Measurements from ENCODE around the gene MRM2.

MRM2 gene

GRCh38 chr7:2213551-2214215 lies 28.3 kb downstream of the MRM2 start:
- Histone ChIP-seq H3K27me3 (ENCODE audit: control insufficient read depth in 1 of 2, insufficient read depth in 2 of 2, low read length in 2 of 2) (no peaks in the 10 kb centered on the region), H3K4me1 (ENCODE audit: control insufficient read depth, insufficient read depth, low read length) (peaks cover 8% of the 10 kb centered on the region), H3K36me3 (ENCODE audit: control insufficient read depth in 2 of 2, insufficient read depth in 2 of 2, low read length in 2 of 2) (peaks cover 25 to 42% of the 10 kb centered on the region in 2 donors), H3K27ac (ENCODE audit: low read length) (no peak overlapping the region), H3K9me3 (ENCODE audit: control insufficient read depth in 2 of 2, low read length in 2 of 2) (no peaks in the 10 kb centered on the region), H3K9ac (ENCODE audit: low read length in 2 of 2) (no peak overlapping the region), H3K4me3 (ENCODE audit: low read length in 2 of 2) (no peak overlapping the region)

DNA sequence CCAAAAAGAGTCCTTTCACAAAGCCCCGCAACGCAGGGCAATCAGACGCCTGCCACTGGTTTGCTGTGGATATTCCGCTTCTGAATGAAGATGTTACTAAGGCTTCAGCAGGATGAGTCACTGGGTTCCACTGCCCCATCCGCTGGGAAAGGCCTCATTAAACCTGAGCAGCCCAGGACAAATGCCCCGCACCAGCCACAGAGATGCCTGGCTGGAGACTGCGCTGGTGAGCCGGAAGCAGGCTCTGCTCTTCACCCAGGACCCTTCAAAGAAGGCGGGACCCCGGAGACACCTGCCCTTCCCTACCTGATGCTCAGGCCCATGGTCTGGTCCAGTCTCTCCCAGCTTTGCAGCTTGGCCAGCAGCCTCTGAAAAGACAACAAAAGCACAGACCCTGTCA lies 29.1 kb downstream of the MRM2 start:
- Histone ChIP-seq H3K27me3 (ENCODE audit: control insufficient read depth in 1 of 2, insufficient read depth in 2 of 2, low read length in 2 of 2) (no peaks in the 10 kb centered on the region), H3K36me3 (ENCODE audit: control insufficient read depth in 2 of 2, insufficient read depth in 2 of 2, low read length in 2 of 2) (peaks cover 26 to 40% of the 10 kb centered on the region in 2 donors), H3K4me3 (ENCODE audit: low read length in 2 of 2) (no peak overlapping the region), H3K27ac (ENCODE audit: low read length) (no peak overlapping the region), H3K4me1 (ENCODE audit: control insufficient read depth, insufficient read depth, low read length) (peaks cover 8% of the 10 kb centered on the region), H3K9ac (ENCODE audit: low read length in 2 of 2) (no peak overlapping the region), H3K9me3 (ENCODE audit: control insufficient read depth in 2 of 2, low read length in 2 of 2) (no peaks in the 10 kb centered on the region)

DNA sequence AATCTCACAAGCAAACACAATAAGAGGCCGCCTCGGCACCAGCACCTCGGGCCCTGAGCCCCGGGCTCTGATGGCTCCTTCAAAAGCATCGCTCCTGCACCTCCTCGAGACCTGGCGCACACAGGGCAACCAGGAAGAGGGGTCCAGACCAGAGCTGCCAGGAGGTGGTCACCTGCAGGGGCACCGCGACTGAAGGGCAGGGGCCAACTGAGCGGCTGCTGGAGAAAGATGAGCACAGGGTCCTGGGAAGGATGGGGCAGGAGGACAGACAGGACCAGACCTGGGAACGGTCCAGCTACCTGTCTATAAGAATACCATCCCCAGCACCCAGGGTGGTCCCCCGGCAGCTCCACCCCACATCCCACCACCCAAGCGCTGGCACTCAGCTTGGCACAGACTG lies 30.1 kb downstream of the MRM2 start:
- Histone ChIP-seq H3K27ac (ENCODE audit: low read length) (no peak overlapping the region), H3K4me1 (ENCODE audit: control insufficient read depth, insufficient read depth, low read length) (peaks cover 8% of the 10 kb centered on the region), H3K9me3 (ENCODE audit: control insufficient read depth in 2 of 2, low read length in 2 of 2) (no peaks in the 10 kb centered on the region), H3K36me3 (ENCODE audit: control insufficient read depth in 2 of 2, insufficient read depth in 2 of 2, low read length in 2 of 2) (peaks cover 25 to 37% of the 10 kb centered on the region in 2 donors), H3K27me3 (ENCODE audit: control insufficient read depth in 1 of 2, insufficient read depth in 2 of 2, low read length in 2 of 2) (no peaks in the 10 kb centered on the region), H3K4me3 (ENCODE audit: low read length in 2 of 2) (no peak overlapping the region), H3K9ac (ENCODE audit: low read length in 2 of 2) (no peak overlapping the region)

GRCh38 chr7:2211259-2211880 lies 30.6 kb downstream of the MRM2 start:
- H3K9ac ChIP-seq (ENCODE audit: low read length in 2 of 2): no peak overlapping the region
- H3K36me3 ChIP-seq (ENCODE audit: control insufficient read depth in 2 of 2, insufficient read depth in 2 of 2, low read length in 2 of 2): peaks cover 23 to 33% of the 10 kb centered on the region in 2 donors
- no peak overlapping the region for H3K4me3 ChIP-seq (ENCODE audit: low read length in 2 of 2)
- no peaks in the 10 kb centered on the region for H3K9me3 ChIP-seq (ENCODE audit: control insufficient read depth in 2 of 2, low read length in 2 of 2)
- peaks cover 8% of the 10 kb centered on the region for H3K4me1 ChIP-seq (ENCODE audit: control insufficient read depth, insufficient read depth, low read length)
- H3K27me3 ChIP-seq (ENCODE audit: control insufficient read depth in 1 of 2, insufficient read depth in 2 of 2, low read length in 2 of 2): no peaks in the 10 kb centered on the region
- H3K27ac ChIP-seq (ENCODE audit: low read length): no peak overlapping the region

GRCh38 chr7:2210551-2211258 lies 31.3 kb downstream of the MRM2 start:
- H3K36me3 ChIP-seq (ENCODE audit: control insufficient read depth in 2 of 2, insufficient read depth in 2 of 2, low read length in 2 of 2): peaks cover 18 to 26% of the 10 kb centered on the region in 2 donors
- H3K4me1 ChIP-seq (ENCODE audit: control insufficient read depth, insufficient read depth, low read length): peaks cover 8% of the 10 kb centered on the region
- H3K27me3 ChIP-seq (ENCODE audit: control insufficient read depth in 1 of 2, insufficient read depth in 2 of 2, low read length in 2 of 2): no peaks in the 10 kb centered on the region
- no peak overlapping the region for H3K9ac ChIP-seq (ENCODE audit: low read length in 2 of 2)
- H3K27ac ChIP-seq (ENCODE audit: low read length): no peak overlapping the region
- no peaks in the 10 kb centered on the region for H3K9me3 ChIP-seq (ENCODE audit: control insufficient read depth in 2 of 2, low read length in 2 of 2)
- H3K4me3 ChIP-seq (ENCODE audit: low read length in 2 of 2): no peak overlapping the region

DNA sequence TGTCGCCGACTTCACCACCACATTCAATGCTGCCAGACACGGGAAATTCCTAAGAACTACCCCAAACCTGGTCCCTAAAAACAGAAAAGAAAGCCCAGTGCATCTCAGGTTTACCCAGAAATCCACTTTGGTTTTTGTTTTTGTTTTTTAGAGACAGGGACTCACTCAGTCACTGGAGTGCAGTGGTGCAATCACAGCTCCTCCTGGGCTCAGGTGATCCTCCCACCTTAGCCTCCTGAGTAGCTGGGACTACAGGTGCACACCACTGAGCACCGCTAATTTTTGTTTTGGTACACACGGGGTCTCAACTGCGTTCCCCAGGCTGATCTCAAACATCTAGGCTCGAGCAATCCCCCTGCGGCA lies 32.1 kb downstream of the MRM2 start:
- Histone ChIP-seq H3K4me3 (ENCODE audit: low read length in 2 of 2) (no peak overlapping the region), H3K27ac (ENCODE audit: low read length) (no peak overlapping the region), H3K36me3 (ENCODE audit: control insufficient read depth in 2 of 2, insufficient read depth in 2 of 2, low read length in 2 of 2) (peaks cover 14 to 23% of the 10 kb centered on the region in 2 donors), H3K9ac (ENCODE audit: low read length in 2 of 2) (peak overlapping the region in 1 of 2 donors; percentile 21), H3K4me1 (ENCODE audit: control insufficient read depth, insufficient read depth, low read length) (peaks cover 15% of the 10 kb centered on the region), H3K9me3 (ENCODE audit: control insufficient read depth in 2 of 2, low read length in 2 of 2) (no peaks in the 10 kb centered on the region), H3K27me3 (ENCODE audit: control insufficient read depth in 1 of 2, insufficient read depth in 2 of 2, low read length in 2 of 2) (no peaks in the 10 kb centered on the region)

- Histone ChIP-seq H3K9me3 (ENCODE audit: control insufficient read depth in 2 of 2, low read length in 2 of 2) (no peaks in the 10 kb centered on the region), H3K4me1 (ENCODE audit: control insufficient read depth, insufficient read depth, low read length) (peaks cover 21% of the 10 kb centered on the region), H3K4me3 (ENCODE audit: low read length in 2 of 2) (no peak overlapping the region), H3K9ac (ENCODE audit: low read length in 2 of 2) (peak overlapping the region in 1 of 2 donors; percentile 21), H3K27ac (ENCODE audit: low read length) (no peak overlapping the region), H3K27me3 (ENCODE audit: control insufficient read depth in 1 of 2, insufficient read depth in 2 of 2, low read length in 2 of 2) (no peaks in the 10 kb centered on the region), H3K36me3 (ENCODE audit: control insufficient read depth in 2 of 2, insufficient read depth in 2 of 2, low read length in 2 of 2) (peaks cover 14 to 21% of the 10 kb centered on the region in 2 donors)
Measured at GRCh38 chr7:2209146-2209960, 32.7 kb downstream of the MRM2 start.

DNA sequence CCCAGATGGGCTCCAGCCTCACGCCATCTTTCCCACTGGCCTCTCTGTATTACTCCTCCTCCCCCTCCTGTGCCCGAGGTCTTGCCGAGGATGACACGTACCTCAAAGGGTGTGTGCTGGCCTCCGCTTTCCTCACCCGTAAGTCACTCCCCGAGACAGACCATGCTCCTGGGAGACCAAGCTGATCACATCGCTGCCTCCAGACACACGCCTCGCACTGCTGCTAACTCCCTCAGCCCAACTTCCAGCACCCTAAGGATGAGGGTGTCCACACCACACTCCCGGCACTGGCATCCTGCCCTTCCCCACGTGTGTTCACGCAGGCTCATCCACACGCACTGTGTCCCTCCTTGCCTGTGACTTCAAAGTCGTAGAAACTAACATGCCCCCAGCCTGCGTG lies 33.3 kb downstream of the MRM2 start:
- Histone ChIP-seq H3K27me3 (ENCODE audit: control insufficient read depth in 1 of 2, insufficient read depth in 2 of 2, low read length in 2 of 2) (no peaks in the 10 kb centered on the region), H3K9me3 (ENCODE audit: control insufficient read depth in 2 of 2, low read length in 2 of 2) (no peaks in the 10 kb centered on the region), H3K4me1 (ENCODE audit: control insufficient read depth, insufficient read depth, low read length) (peaks cover 27% of the 10 kb centered on the region), H3K9ac (ENCODE audit: low read length in 2 of 2) (peak overlapping the region in 1 of 2 donors; percentile 5), H3K36me3 (ENCODE audit: control insufficient read depth in 2 of 2, insufficient read depth in 2 of 2, low read length in 2 of 2) (peaks cover 14 to 17% of the 10 kb centered on the region in 2 donors), H3K27ac (ENCODE audit: low read length) (no peak overlapping the region), H3K4me3 (ENCODE audit: low read length in 2 of 2) (no peak overlapping the region)

- Histone ChIP-seq H3K4me1 (ENCODE audit: control insufficient read depth, insufficient read depth, low read length) (peaks cover 46% of the 10 kb centered on the region), H3K4me3 (ENCODE audit: low read length in 2 of 2) (no peak overlapping the region), H3K27ac (ENCODE audit: low read length) (peak overlapping the region; percentile 53), H3K36me3 (ENCODE audit: control insufficient read depth in 2 of 2, insufficient read depth in 2 of 2, low read length in 2 of 2) (peaks cover 9 to 12% of the 10 kb centered on the region in 2 donors), H3K9ac (ENCODE audit: low read length in 2 of 2) (no peak overlapping the region), H3K9me3 (ENCODE audit: control insufficient read depth in 2 of 2, low read length in 2 of 2) (no peaks in the 10 kb centered on the region), H3K27me3 (ENCODE audit: control insufficient read depth in 1 of 2, insufficient read depth in 2 of 2, low read length in 2 of 2) (no peaks in the 10 kb centered on the region)
Measured at GRCh38 chr7:2205036-2205780, 36.8 kb downstream of the MRM2 start.

- H3K36me3 ChIP-seq (ENCODE audit: control insufficient read depth in 2 of 2, insufficient read depth in 2 of 2, low read length in 2 of 2): peaks cover 12 to 13% of the 10 kb centered on the region in 2 donors
- peaks cover 43% of the 10 kb centered on the region for H3K4me1 ChIP-seq (ENCODE audit: control insufficient read depth, insufficient read depth, low read length)
- H3K4me3 ChIP-seq (ENCODE audit: low read length in 2 of 2): peak overlapping the region; percentile 23 to 44
- H3K27ac ChIP-seq (ENCODE audit: low read length): peak overlapping the region; percentile 53
- peak overlapping the region in 1 of 2 donors; percentile 51 for H3K9ac ChIP-seq (ENCODE audit: low read length in 2 of 2)
- no peaks in the 10 kb centered on the region for H3K9me3 ChIP-seq (ENCODE audit: control insufficient read depth in 2 of 2, low read length in 2 of 2)
- H3K27me3 ChIP-seq (ENCODE audit: control insufficient read depth in 1 of 2, insufficient read depth in 2 of 2, low read length in 2 of 2): no peaks in the 10 kb centered on the region
Measured at GRCh38 chr7:2204446-2204845, 37.6 kb downstream of the MRM2 start.
